Measurements from ENCODE around the gene FXN.

FXN gene

DNA sequence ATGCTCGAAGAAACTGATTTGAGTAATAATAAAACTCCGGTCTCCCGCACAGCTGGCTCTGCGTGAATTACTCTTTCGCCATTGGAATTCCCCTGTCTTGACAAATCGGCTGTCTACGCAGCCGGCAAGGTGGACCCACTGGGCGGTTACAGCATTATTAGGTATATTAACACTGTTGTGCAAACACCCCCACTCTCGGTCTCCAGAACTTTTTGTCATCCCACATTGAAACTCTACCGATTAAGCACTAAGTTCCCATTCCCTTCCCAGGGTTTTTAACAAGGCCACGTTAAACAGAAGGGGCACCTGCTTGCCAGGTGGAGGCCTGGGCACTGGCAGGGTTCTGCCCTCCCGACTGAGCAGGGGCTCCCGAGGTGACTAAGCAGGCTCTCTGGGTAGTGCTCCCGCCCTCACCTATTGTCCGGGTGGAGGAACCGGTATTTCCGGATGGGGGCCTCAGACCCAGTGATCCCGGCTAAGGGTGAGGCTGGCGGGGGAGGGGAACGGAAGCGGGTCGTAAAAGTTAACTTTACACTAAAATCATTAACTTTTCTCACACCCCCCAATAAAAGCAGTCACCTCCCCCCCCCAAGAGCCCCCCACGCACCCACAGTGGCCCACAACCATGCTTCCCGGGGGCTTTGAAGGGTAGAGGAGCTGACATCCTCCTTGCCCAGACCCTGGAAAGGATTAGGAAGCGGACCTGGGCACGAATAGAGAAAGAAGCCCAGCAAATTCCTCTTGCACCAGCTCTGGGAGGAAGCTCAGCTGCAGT lies 85.0 kb downstream of the FXN start:
- no peak for TF ChIP-seq ZNF274 (IDR thresholded peaks at IDR 0.05; ENCODE audit: low read depth, low read length)
- peak overlapping the region; percentile 77; the same call in 1 of the 2 replicates for H3K4me3 ChIP-seq (ENCODE audit: low read length)

DNA sequence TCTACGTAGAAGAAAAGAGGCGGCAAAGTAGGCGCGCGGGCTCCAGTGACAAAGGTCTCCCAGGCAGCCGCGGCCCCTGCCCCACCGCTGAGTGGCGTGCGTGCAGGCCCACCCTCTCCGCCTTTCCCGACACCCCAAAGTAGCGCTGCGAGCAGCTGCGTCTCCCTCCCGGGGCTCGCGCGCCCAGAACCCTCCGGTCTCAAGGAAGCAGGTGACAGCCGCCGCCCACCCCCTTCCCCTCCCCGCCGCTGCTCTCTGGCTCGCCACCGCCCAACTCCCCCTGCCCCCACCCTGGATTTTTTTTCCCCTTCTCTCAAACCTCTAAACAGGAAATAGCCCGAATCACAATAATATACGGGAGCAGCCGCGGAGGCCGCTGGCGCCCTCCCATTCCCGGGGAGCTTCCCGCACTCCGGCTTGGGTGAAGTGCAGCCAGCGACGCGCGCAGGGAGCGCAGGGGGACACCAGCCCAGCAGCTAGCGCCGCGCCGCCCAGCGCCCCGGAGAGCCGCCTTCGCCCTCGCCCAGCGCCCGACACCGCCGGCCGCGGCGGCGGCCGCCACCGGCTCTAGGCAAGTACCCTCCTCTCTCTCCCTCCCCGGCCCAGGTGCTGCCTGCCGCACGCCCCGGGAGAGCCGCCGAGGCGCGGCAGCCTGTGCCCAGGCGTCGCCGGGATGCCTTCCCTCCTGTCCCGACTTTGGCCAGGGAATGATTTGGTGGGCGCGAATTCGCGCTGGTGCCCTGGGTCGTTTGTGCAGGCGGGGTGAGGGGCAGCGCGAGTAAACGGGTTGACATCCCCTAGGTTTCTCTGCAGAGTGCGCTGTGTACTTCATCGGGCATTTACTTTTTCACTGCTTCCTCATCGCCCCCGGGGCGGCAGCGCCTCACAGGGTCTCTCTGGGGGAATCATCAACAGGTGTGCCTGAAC lies 85.9 kb downstream of the FXN start:
- TF ChIP-seq ZNF274 (IDR thresholded peaks at IDR 0.05; ENCODE audit: low read depth, low read length), result no peak
- H3K4me3 ChIP-seq (ENCODE audit: low read length), result peak overlapping the region; percentile 77

DNA sequence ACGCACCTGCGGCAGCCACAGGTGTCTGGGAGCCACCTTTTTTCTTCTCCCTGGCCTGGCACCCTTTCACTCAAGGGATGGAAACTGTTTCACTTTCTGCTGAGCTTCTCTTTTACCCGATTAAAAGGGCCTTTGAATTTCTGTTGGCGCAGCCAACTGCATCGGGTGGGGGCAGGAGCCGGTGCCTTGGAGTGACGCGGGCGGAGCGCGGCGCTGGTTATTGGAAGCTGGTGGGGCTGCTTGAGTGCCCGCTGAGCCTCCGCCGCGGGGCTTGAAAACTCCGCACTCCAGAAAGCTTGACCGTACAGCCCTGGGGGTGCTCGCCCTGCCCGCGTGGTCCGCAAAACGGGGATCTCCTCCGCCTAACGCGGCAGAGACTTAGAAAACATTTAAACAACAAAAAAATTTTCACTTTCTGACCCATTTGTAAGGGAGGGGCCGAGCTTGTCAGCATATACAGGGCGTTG lies 86.6 kb downstream of the FXN start:
- no peak for TF ChIP-seq ZNF274 (IDR thresholded peaks at IDR 0.05; ENCODE audit: low read depth, low read length)
- peak overlapping the region; percentile 77 for H3K4me3 ChIP-seq (ENCODE audit: low read length)

DNA sequence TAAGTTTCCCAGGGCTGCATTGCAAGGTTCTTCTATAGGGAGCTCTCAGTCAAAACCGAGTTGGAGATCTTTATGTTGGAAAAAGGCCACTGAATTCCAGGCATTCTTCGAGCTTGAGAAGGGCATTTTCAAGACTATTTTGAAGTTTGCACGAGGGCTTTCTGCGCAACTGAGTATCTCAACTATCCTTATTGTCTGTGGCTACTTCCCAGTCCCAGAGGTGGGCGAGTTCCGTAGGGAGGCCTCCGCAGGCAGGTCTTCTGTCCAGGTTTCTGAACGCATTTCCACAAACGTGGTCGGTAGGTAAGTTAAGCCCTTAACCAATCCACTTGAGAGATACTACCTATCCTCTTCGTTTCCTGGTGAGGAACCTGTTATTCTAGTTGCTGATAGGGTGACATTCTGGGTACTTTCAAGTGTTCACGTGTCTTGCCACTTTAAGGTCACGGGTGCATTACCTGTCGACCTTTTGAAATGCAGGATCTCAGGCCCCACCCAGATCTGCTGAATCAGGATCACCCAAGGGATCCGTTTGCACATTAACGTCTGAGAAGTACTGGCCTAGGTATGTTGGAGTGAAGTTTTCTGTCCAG lies 87.1 kb downstream of the FXN start:
- TF ChIP-seq ZNF274 (IDR thresholded peaks at IDR 0.05; ENCODE audit: low read depth, low read length), result no peak
- H3K4me3 ChIP-seq (ENCODE audit: low read length), result peak overlapping the region; percentile 77; the same call in 1 of the 2 replicates

DNA sequence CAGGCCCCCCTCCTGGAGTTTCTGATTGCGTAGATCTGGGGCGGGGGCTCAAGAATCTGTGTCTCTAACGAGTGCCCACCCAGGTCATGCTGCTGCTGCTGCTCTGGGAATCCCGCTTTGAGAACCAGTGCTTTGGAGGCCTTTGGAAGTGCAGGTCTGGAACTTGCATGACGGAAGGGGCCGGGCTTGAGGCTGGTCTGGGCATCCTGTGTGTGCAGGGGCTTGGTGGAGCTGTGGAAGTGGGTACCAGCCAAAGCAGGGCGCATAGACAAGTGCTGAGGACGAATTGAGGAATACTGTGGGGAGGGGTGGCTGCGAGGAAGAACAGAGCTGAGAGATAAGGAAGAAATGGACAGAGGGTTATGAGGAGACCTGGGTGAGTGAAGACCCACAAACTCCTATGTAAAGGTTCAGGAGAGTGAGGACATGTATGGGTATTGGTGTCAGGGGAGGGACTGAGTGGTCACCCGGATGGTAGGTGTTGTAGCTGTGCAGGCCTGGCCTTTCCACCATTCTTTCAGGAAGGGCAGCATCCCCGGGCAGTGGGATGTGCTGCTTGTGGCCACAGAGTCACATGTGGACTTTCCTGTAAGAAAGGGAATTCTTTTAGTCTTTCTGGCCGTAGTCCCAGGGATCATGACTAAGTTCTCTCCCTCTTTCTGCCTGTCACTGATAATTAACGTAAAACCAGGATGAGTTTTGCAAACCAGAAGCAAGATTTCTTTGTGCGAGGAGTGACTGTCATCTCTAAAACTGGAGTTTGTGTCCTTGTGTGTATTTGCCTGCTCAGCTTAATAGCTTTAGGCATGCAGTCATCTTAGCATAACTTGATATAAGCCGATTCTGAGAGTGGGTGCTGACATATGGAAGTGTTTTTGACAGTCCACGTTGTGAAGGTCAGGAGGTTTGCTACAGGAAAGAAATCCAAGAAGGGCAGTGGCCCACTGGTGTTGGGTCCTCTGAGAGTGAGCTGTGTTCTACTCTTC lies 95.2 kb downstream of the FXN start:
- no peak overlapping the region for H3K4me3 ChIP-seq (ENCODE audit: low read length)
- no peak for TF ChIP-seq ZNF274 (IDR thresholded peaks at IDR 0.05; ENCODE audit: low read depth, low read length)

DNA sequence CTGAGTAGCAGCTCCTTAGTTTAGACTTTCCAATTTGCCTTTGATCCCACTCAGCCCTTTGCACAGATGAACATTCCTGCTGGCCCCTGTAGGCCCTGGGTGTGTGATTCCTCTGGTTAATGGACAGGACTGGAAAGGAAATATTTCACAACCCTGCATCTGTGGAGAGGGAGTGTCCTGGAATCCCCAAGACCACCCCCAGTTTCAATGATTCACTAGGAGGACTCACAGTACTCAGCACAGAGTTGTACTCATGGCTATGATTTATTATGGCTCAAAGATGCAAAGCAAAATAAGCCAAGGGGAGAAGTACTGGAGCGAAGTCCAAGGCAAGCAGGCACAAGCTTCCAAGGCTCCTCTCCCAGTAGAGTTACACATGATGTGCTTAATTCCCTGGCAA lies 96.1 kb downstream of the FXN start:
- TF ChIP-seq ZNF274 (IDR thresholded peaks at IDR 0.05; ENCODE audit: low read depth, low read length), result no peak

DNA sequence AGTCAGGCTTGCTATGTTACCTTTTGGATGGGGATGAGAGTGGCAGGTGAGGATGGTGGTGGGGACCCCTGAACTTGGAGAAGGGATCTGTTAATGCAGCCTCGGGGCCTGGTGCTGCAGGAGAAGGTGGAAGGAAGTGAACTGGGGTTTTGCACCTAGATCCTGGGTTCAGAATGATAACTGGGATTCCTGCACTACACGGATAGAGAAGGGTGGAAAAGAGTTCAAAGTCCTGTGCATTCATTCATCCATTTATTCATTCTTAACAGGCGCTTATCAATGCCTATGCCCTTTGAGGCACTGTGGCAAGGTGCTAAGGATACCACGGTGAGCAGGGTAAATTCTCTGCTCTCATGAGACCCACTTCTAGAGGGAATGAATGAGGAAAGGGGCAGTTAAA lies 96.8 kb downstream of the FXN start:
- no peak for TF ChIP-seq ZNF274 (IDR thresholded peaks at IDR 0.05; ENCODE audit: low read depth, low read length)

More for the DNA sequence above, 96.1 kb downstream of the FXN start:
- no peak overlapping the region for H3K4me3 ChIP-seq (ENCODE audit: low read length)

DNA sequence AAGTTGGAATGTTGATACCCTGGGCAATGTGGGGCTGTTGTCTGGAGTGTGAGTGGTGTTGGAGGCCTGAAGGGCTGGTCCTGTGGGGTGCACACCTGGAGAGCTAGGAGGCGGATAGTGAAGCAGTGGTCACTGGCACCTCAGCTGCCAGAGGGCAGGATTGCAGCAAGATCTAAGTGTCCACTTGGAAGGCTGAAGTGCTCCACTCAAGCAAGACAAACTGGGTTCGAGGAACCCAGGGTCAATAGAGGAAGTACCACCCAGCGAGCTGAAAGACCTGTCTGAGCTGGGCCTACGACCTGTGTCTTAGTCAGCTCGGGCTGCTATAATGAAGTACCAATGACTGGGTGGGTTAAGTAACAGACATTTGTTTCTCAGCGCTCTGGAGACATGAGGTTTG lies 98.9 kb downstream of the FXN start:
- H3K4me3 ChIP-seq (ENCODE audit: low read length), result no peak overlapping the region
- no peak for TF ChIP-seq ZNF274 (IDR thresholded peaks at IDR 0.05; ENCODE audit: low read depth, low read length)

More for the DNA sequence above, 96.8 kb downstream of the FXN start:
- H3K4me3 ChIP-seq (ENCODE audit: low read length), result no peak overlapping the region

DNA sequence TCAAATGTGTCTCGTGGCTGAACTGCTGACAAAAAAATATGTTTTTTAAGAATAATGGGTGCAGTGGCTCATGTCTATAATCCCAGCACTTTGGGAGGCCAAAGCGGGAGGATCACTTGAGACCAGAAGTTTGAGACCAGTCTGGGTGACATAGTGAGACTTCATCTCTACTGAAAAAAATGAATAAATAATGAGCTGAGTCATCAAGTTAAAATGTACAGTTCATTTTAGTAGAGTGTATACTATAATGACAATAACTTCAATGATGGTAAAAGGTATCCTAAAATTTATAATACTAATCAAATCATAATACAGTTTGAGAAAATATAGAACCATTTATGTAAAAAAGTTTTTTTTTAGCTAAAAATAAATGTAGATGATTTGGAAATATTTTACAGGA lies 100.6 kb downstream of the FXN start:
- no peak overlapping the region for H3K4me3 ChIP-seq (ENCODE audit: low read length)
- TF ChIP-seq ZNF274 (IDR thresholded peaks at IDR 0.05; ENCODE audit: low read depth, low read length), result no peak

DNA sequence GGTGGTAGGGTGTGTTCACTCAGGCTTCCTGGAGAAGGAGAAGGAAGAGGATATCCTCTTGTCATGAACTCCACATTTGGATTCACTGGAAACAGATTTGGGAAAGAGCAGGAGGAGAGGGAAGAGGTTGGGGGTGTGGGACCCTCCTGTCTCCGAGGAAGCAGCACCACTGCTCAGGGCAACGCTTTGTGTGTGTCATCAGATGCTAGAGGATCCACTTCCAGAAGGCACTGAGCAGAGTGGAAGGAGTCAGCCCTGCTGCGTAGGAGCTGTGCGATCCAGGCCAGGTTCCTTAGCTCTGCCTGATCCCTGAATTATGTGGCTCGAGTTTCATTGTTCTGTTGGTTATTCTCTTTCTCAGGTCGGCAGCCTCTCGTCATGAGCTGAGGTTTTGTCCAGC lies 101.2 kb downstream of the FXN start:
- no peak for TF ChIP-seq ZNF274 (IDR thresholded peaks at IDR 0.05; ENCODE audit: low read depth, low read length)
- no peak overlapping the region for H3K4me3 ChIP-seq (ENCODE audit: low read length)

DNA sequence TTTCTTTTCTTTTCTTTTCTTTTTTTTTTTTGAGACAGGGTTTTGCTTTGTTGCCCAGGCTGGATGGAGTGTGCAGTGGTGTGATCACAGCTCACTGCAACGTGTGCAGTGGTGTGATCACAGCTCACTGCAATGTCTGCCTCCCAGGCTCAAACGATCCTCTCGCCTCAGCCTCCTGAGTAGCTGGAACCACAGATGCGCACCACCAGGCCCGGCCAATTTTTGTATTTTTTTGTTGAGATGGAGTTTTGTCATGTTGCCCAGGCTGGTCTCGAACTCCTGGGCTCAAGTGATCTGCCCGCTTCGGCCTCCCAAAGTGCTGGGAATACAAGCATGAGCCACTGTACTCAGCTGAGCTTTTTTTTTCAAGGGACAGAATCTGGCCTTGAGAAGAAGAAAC lies 101.8 kb downstream of the FXN start:
- no peak for TF ChIP-seq ZNF274 (IDR thresholded peaks at IDR 0.05; ENCODE audit: low read depth, low read length)
- H3K4me3 ChIP-seq (ENCODE audit: low read length), result no peak overlapping the region

DNA sequence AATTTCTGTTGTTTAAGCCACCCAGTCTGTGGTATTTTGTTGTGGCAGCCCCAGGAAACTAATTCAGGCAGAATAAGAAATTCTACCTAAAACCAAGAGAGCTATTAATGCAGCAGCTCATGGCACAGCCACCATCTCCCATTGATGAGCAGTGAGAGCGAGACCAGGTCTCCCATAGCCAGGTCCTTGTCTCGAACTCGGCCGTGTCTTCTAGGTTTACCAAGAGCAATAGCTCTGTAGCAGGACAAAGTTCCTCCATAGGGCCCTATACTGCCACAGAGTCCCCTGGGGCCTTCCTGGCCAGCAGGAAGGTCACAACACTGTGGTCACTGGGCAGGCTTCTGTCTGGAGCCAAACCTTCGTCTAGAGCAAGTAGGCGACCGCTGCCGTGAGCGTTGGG lies 104.0 kb downstream of the FXN start:
- no peak overlapping the region for H3K4me3 ChIP-seq (ENCODE audit: low read length)
- TF ChIP-seq ZNF274 (IDR thresholded peaks at IDR 0.05; ENCODE audit: low read depth, low read length), result no peak

DNA sequence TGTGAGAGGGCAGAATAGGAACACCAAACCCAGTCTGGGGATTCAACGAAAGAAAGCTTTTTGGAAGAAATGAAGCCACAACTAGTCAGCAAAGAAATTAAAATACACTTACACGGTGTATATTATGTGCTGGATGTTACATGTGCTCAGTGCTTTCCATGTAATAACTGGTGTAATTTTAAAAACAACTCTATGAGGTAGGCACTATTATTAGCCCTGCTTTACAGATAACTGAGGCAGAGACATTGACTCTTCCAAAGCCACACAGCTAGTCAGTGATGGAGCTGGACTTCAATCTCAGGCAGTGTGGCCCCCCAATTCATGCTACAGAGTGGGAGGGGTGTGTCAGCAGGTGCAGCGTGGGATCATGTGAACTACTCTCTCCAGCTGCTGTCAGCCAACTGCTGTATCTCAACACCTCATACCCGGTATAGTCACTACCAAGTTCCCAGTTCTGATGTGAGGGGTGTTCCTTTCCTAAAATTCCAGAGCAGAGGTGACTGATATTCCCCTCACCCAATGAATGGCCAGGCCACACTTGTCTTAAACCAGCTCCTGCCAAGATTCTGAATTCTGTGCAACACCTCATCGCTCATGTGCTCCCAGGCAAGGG lies 104.7 kb downstream of the FXN start:
- no peak for TF ChIP-seq ZNF274 (IDR thresholded peaks at IDR 0.05; ENCODE audit: low read depth, low read length)
- H3K4me3 ChIP-seq (ENCODE audit: low read length), result no peak overlapping the region

All from GM08714 (cell line).